ENCODE measurements around the gene PDZRN4.

The PDZRN4 gene

DNA sequence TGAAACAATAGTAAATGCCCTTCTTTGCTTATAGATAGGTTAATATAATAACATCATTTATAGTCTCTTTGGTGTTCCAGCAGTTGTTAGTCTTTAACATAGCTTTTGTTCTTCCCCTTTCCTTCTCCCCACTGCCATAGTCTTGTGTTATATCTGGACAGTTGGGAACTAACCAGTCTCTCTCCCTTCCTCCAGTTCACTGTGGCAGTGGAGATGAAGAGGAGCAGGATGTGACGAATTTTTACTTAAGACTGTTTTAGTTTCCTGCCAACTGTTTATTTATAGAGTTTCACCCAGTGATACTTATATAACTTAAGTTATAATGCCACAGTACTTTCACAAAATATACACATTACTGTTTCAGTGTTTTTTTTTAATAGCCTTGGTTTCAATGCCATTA lies 277.4 kb downstream of the PDZRN4 start:
- DNase-seq, result no peak

DNA sequence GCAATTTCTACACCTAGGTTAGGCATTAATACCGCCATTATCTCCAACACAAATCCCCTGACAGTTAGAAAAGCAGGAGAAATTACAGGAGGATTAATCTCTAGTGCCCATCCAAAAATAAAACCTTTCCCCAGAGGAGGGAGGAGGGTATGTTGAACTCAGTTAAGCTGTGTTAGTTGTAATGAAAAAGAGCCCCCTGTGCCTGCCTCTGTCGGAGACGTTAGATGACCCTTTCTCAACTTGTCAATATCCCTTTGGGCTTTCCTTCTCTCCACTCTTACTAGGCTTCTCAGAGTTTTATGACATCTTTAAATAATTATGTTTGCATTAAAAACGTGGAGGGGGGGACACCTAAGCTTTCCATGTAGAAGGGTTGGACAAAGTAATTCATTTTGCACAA lies 278.2 kb downstream of the PDZRN4 start:
- no peak for DNase-seq

DNA sequence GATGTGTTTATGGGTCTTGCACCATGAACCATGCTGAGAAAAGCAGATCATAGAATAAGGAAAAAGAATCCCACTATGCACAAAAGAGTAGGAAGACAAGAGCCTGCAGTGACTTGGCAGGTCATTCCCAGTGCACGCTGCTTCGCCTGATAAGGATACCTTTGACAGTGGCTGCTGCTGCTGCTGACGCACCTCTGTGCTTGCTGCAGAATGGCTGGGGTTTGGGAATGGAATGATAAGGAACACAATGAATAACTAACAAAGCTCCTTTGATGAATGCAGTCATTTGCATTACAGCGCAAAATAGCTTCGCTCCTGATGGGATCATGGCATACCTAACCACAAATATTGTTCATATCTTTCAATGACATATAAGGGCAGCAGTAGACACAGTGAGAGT lies 278.7 kb downstream of the PDZRN4 start:
- DNase-seq, result no peak

DNA sequence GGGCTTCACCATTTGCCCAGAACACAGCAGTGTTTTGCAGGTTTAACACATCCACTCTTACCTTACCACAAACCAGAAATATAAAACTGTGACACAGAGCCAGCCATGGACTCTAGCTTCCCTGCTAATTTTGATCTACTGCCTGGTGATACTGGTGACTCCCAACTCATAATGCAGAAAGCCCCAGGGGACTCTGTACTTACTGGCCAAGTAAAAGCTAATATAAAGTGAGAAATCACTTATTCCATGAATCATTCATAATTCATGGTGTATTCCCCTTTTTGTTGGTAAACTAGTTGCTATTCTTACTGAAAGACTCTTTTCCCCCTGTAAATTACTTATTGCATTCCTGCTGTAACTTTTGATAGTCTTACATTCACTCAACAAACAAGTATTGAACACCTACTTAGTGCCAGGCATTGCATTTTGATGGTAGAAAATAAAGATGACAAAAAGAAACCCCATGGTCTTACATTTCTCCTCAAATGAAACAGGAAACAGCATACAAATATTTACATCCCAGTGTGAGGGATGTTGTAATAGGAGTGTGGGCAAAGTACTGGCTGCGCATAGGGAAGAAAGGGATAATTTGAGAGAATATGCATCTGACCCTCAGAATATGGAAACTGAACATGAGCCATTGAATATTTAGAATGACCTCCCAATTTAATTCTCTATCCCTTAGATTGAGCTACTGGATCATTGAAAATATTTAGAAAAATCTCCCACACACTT lies 279.6 kb downstream of the PDZRN4 start:
- no peak for DNase-seq

DNA sequence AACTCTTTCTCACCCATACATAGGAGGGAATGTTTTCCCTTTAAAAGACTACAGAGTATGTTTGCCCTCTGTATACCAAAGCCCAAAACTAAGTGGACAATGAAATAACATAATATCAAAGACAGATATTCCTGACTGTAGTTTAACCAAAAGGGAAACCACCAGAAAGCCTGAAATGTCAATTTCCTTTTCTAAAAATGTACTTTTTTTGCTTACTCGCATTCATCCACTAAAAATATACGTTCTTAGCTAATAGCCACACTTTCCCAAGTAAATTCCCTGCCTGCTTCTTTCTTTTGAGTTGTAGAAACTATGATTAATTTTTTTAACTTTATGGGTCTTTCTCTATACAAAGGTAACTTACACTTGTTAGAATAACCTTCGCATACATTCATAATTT lies 280.2 kb downstream of the PDZRN4 start:
- DNase-seq, result no peak

DNA sequence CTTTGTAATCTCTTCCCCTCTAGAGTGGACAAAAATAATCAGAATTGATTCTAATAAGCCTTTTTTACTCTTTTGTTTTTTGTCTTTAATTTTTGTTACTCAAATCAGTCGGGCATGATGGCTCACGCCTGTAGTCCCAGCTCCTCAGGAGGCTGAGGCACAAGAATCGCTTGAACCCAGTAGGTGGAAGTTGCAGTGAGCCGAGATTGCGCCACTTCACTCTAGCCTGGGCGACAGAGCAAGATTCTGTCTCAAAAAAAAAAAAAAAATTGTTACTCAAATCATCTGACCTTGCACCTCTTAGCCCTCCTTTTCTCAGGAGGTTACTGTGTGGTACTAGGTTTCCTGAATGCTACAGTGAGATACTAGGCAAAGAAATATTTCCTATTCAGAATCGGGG lies 280.6 kb downstream of the PDZRN4 start:
- no peak for DNase-seq

DNA sequence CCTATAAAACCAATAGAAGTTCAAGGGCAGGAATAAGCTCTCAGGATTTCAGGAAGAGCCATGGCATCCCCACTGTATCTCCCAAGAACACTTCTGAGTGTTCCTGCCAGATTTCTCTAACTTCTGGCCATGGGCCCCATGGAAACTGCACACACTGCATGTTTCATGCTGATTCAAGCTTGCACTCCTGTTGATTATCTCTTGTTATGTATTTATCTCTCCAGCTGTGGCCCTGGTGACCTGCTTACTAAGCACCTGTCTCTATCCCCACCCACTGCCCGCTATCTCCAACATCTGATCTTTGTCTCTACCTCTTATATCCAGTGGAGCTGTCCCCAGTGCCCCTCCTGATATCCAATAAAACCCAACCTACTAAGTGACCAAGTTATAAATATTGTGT lies 285.3 kb downstream of the PDZRN4 start:
- no peak for DNase-seq

DNA sequence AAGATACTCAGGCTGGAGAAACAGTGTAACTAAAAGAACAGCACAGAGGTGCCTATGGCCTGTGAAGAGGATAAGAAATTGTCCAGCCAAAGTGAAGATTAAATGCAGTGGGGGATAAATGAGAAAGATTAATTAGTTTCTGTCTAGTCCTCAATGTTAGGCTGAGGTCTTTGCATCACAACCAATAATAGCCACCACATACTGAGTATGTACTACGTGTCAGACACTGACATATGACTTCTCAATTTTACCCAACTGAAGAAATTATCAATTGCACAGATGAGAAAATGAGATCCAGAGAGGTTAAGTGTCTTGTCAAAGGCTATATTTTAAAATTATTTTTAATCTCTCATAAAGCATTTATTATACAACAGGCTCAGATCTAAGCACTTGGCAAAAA lies 285.9 kb downstream of the PDZRN4 start:
- no peak for DNase-seq

DNA sequence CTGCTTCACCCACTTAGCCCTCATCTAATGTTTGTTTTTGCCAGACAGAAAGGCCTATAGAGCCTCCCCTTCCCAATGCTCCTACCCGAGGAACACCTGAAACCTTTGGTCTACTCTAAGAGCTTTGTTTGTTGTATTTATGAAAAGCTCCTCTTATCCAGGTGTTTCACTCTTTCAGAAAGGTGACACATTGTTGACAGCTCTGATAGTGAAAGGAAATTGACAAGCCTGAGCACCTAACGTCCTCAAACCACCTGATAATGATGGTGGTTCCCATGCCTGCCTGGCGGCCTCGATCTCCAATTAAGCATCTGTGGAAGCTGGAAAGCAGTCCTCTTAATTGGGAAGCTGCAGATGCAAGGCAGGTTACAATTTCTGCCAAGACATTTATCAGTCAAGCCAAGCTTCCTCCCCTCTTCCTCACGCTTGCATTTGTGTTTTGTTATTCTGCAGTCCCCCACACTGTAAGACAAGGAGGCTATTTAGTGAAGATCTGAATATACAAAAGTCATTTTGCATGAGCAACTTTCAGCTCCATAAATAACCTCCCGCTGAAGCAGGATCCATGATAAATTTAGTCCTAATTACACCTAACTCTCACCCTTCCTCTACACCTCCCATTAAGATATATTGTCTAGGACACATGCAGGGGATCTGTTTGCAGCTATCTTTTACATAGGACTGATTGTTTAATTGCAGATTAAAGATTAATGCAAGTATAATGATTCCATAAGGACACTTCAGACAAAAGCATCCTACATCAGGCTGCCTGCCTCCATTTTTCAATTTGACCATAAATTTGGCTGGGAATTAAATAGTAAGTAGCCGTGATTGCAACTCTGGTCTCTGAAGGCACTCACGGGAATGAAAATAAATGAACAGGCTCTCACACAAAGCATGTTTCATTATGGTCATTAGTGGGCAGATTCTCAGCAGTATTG lies 288.6 kb downstream of the PDZRN4 start:
- no peak for DNase-seq

DNA sequence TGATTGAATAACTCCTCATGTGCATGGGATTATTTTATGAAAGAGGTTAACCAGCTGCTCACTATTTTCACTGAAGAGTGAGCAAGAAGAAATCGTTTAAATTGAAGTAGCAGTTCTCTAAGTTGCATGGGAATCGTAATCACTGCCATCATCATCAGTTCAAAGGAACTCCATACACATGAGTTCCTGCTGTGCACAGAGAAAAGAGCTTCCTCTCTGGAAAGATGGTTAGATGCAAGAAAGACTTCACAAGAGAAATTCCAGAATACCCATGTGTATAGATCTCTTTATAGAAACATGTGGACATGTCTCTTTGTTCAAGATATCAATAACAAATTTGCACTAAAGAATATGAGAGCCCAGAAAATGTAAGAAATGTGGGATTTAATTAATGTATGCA lies 291.3 kb downstream of the PDZRN4 start:
- no peak for DNase-seq

DNA sequence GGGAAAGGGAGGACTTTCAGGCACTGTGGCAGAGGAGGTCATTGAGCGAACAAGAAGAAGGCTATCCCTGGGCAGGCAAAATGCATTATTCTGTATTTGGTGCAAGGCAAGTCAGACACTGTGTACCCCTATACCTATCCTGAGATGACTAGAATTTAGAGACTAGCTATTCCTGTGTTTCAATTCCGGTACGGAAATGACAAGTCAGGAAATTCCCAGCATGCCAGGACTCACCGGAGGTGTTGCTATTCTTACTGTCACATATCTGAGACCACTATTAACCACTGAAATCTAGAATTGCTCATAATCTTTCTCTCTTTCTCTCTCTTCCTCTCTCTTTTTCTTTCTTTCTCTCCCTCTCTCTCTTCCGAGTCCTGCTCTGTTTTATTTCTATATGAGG lies 297.1 kb downstream of the PDZRN4 start:
- no peak for DNase-seq

DNA sequence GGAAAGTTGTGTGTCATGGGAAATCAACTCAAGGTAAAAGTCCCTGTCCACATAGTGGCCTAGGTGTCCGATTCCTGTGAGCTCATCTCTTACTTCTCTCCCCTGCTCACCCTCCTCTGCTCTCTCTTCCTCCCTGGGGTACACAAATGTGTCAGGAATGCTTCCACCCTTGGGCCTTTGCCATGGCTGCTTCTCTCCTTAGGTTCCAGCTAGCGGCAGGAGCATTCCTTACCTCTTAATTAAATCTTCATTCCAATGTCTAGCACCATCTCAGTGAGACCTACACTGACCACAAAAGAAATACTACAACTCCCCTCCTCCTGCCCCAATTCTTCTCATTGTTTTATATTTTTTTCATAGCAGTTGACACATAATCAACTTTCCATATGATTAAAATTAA lies 298.6 kb downstream of the PDZRN4 start:
- no peak for DNase-seq

DNA sequence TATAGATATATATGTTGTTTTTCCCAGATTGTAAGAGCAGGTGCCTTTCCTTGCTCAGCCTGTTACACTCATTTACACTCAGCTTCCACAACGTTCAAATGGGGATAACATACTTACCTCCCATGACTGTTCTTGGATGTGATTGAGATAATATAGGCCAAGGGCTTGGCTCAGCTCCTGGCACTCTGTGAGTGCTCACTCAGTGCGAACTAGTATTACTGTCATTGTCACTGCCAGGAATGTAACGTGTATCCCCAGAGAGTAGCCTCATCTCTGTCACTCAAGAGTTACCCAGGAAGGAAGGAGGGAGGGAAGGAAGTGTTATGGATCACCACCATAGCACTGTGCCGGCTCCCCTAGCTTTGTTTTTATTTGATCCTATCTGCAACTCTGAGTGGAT lies 307.9 kb downstream of the PDZRN4 start:
- no peak for DNase-seq

DNA sequence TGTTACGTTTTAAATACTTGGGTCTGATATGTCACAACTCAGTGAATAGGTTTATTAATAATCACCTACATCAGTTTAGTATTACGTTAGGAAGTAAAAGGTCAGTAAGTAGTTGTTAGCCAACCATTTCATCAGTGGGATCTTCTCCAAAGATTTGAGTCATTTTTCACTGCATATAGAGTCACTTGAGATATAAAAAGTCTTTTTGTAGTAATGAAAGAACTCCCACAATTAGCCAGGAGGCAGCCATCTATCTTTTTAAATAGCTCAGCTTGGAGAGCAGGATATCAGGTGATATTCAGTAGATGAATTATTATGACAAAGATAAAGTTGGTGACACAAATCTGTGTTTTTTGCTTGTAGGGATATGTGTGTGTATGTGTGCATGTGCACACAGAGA lies 309.3 kb downstream of the PDZRN4 start:
- no peak for DNase-seq

DNA sequence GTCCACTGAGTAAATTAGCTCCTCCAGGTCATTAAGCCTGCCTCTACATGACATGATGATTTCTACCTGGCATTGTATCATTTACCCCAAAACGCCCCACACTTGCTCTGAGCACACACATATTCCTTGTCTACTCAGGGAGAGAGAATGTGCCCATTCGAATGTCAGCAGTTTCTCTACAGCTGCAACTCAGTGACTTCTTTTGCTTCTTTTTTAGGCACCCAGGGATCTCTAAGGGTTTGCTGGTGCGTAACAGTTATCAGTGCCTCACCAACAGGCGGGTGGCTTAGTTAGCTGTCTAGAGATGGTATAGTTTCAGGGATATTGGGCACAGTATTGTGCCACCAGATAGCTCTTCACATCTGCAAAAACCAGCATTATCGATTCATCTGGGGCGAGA lies 316.9 kb downstream of the PDZRN4 start:
- DNase-seq, result no peak

DNA sequence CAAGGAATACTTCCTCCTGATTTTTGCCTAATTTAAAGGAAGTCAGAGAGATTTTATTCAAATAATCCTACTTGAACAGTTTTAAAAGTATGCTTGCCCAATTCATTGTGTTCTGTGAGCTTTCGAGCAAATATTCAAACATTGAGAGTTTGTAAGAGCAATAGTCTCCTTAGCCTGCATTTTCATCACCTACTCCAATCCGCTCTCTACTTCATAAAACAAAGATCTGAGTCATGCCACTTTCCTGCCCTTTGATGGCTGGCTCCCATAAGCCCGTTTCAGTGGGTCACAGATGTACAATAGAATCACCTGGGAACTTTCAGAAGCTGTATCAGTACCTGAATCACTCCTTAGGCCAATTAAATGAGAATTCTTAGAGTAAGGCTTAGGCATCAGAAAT lies 319.2 kb downstream of the PDZRN4 start:
- no peak for DNase-seq

DNA sequence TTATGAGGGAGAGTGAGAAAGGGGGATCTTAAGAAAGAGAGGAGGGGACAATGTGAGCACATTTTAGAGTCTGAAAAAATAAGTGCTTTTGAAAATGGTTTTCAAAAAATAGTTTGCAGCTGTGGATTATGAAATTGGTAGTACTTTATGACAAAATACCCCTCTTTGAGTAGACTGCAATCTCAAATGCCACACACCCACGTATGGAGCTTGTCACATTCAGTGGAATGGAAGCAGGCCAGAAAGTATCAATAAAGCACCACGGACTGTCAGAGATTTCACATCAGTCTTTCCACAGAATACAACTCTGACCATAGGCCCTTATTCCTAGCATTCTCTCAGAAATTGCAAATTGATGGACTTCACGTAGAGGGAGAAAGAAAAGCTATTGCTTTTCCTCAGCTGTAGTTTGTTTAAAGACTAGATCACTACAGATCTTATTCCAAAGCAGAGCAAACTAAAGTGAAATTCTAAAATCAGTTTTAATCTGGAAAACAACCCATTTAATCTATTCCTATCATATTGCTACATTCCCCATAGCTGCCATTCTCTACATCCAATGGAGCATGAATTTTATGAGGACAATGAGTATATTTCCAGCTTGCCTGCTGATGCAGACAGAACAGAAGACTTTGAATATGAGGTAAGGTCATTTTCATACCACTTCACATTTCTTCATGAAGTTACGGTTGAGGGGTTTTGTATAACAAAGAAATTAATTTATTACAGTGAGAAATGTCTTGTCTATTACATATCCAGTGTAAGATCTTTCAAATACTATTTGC lies 321.3 kb downstream of the PDZRN4 start:
- DNase-seq, result no peak

DNA sequence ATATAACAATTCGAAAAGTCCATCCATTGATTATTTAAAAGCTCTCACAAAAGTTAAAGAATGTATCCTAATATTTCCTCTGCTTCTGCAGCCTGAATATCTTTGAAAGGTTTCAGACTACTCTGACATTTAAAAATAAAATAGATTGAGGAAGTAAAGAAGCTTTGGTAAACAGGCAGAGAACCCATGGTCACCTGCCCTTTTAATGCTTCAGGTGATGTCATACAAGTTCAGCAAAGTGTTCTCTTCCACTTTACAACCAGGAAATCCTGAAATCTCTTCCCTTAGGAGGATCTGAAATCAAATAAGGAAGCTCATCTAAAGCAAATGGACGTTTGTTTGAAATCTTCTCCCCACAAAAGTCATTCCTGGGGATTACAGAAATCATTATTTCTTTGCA lies 322.4 kb downstream of the PDZRN4 start:
- DNase-seq, result no peak

DNA sequence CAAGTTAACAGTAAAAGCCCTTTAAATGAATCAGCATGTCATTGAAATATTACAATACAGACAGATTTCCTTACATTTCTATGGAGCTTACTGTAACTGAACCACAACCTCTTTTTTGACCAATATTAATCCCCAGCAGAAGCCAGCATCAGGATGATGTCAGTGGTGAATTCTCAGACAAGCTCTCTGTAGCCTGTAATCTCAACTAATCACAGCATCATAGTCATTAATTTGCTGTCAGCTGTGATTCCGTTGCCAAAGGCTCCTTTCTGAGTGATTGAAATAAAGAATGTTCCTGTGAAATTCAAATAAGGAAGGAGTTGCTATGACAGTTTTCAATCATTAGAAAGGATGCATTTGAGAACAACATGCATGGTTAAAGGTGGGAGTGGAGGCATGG lies 323.1 kb downstream of the PDZRN4 start:
- DNase-seq, result no peak

DNA sequence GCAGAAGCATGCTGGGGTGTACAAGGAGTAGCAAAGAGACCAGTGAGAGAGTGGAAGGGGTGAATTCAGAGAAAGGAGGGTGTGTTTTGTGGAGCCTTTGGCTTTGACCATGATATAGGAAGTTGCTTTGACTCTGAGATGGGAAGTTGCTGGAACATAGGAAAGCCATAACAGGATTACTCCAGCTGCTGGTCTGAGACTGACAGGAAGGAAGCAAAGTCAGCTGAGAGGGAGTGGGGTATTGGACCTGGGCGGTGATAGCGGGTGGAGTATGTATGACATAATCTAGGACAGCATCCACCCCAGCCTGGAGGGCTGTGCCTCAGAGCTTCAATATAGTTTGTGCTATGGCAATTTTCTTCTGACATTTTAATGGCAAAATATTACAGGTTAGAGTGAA lies 324.4 kb downstream of the PDZRN4 start:
- no peak for DNase-seq

DNA sequence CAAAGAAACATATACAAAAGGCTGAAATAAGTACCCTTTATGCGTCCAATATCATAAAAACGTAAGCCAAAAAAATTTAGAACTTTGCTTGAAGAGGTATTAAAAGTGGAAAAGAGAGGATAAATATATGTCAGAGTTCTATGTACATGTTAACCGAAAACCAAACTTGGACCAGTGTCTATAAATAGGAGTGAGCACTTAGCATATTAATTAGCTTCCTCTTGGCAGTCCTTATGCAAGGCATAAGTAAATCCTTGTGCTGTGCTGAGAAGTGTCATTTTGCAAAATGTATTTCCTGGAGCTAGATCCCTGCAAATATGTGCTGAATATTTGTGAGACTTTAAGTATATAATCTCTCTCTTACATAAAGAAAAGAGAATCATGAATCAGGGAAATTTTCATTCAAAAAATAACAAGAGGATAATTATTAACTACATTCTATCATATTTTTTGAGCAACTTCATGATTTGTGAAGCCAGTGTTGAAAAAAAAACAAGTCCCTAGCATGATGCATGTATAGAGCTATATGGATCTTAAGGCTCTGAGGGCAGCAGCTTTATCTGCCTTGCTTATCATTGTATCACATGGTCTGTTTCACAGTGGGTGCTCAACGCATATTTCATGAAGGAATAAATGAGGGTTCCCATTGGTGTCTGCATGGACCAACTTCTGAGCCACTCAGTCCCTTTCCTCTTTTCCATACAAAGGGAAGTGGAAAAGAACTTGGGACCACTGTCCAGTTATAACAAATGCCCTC lies 326.1 kb downstream of the PDZRN4 start:
- no peak for DNase-seq

DNA sequence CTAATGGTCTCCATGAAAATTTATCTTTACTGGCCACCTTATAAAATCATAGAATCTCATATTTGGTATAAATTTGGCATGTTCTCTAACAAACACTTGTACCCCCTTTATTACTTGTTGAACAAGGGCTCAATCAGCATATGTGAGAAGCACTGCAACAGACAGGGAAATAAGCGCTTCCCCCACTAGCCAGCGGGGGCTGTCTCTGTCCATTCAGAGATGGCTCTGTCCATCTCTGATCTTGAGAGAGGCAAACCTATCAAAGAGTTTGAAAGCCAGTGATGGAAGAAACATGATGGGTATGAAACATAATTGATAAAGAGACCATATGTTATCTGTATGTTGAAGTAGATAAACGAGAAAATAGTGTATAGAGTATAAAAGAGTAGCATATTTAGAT lies 326.8 kb downstream of the PDZRN4 start:
- no peak for DNase-seq

DNA sequence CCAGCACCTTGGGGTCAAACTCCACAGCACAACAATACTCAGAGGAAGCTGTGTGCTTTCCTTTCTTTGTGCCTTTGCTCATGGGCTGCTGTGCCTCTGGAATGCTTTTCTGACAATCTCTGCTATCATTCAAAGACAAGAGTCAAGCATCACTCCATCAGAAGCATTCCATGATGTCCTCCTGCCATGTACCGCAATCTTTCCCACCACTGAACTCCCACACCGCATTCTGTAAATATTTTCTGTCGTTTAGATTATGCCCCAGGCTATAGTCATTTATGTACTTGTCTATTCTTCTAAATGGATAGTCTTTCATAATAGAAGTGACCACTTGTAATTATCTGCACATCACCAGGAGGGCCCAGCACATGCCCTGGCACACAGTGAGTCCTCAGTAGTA lies 327.8 kb downstream of the PDZRN4 start:
- DNase-seq, result no peak
